ENCODE measurements around the gene RCN2. TPM values are rescaled to one million over a fixed set of nuclear protein-coding genes. Genes with fewer than 3 reads are reported as not detected.

The RCN2 gene
- polyA plus RNA-seq, 5 donors = 172 to 236 (median 213) TPM

DNA sequence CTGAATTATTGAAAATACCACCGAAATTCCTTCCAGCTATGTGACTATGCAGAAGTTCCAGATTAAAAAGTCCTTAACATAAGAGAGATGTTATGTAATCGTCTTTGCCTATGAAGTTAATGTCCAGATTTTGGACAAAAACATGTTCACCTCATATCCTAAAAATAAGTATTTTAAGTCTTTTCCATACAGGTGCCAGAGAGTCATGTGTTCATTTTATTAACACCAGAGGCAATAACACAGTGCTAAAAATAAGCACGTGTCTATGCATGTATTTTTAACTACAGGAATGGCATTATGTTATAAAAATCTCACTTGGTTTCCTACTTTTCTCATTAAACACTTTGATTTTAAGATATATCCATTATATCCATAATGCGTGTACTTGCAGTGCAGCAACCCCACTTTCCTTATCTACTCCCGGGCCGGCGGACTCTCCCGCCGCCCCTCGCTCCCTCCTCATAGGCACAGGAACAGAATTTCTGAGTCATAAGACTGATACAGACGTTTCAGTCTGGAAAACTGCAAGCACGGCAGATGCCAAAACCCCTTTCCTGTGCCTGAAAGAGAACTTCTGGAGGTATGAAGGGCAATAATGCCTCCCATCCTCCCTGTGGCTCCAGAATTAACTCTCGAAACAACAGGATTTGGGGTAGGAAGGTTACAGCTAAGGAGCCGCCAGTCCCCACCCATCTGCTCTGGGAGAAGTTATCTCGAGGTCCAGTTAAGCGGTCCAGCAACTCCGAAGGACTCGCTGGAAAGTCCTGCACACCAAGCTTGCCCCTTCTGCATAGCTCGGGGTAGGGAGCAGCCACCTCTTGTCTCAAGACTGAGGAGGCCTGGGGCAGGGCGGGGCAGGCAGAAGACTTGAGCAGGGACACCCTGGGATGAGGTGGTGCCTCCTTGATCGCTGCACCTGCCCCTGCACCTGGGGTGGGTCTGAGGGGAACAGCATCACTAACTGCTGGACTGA lies 41.1 kb downstream of the RCN2 start:
- DNase-seq = no peak

GRCh38 chr15:76973362-76973743 lies 41.8 kb downstream of the RCN2 start:
- DNase-seq = no peak

DNA sequence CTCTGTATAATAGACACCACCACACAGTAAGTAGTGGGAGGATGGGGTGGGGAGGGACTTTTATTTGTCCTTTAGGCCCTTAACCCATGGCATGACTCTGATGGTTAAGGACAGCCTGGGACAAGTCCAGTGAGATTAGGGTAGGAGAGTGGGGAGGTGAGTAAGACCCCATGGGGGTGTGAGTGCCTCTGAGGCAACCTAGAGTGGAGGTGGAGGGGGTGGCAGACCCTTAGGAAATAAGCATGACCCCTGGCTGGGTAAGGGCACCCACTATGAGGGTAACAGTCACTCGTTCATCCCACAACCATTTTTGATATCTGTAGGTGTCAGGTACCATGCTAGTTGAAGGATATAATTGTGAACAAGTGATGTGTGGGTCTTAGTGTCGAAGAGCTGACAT lies 42.4 kb downstream of the RCN2 start:
- no peak for DNase-seq

GRCh38 chr15:76974456-76975036 lies 43.0 kb downstream of the RCN2 start:
- no peak for DNase-seq

GRCh38 chr15:76976141-76976540 lies 44.6 kb downstream of the RCN2 start:
- DNase-seq = no peak

DNA sequence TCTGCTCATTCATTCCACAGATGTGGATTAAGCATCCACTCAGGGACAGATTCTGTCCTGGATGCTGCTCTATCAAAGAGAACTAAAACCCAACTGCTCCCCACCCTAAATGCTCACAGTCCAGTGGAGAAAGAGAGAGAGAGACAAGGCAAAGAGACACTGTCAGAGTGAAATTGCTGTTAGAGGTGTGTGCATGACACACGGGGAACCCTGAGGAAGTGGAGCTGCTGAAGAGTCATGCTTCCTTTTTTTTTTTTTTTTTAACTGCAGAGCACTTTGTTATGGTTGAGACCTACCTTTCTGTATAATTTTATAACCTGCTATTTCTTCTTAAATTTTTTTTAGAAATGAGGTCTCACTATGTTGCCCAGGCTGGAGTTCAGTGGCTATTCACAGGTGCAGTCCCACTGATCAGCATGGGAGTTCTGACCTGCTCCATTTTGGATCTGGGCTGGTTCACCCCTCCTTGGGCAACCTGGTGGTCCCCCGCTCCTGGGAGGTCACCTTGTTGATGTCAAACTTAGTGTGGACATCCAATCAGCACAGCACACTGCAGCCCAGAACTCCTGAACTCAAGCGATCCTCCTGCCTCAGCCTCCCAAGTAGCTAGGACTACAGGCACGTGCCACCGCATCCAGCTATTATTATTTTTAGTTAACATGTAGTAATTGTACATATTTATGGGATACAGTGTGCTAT lies 45.2 kb downstream of the RCN2 start:
- DNase-seq = no peak

GRCh38 chr15:76978522-76979330 lies 47.2 kb downstream of the RCN2 start:
- DNase-seq = no peak

- no peak for DNase-seq
These were observed 47.9 kb downstream of the RCN2 start for GRCh38 chr15:76979331-76979925.

GRCh38 chr15:76979996-76980520 lies 48.5 kb downstream of the RCN2 start:
- no peak for DNase-seq

DNA sequence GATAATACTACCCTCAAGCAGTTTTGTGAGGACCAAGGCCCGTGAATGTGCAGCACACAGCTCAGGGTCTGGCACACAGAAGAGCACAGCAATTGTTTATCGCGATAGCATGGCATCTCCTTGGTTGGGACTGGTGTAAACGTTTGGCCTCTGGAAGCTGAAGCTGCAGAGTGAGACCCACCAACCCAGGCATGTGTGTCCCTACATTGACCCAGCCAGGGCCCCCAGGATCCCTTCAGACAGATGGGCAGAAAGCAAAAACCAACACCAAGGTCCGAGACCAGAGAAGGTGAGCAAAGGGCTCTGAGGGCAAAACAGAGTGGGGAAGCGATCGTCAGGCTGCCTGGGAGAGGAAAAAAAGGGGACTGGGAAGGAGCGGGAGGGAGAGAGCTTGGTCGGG lies 50.8 kb downstream of the RCN2 start:
- DNase-seq = no peak

DNA sequence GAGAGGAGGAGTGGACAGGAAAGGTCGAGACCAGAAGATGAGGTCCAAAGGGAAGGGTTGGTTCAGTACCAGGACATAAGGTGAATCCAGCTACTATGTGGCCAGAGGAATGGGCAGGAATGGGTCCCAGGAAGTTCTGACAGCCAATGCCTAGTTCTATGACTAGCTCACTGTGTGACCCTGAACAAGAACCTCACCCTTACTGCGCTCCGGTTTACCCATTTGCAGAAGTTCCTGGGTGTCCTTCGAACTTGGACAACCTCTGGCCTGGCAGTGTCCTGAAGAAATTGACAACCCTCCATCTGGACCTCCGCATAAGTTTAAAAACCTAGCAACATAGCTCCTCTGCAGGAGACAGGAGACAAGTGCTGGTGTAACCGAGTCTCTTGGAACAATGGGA lies 51.2 kb downstream of the RCN2 start:
- DNase-seq = no peak

- DNase-seq = no peak
These were observed 52.2 kb downstream of the RCN2 start for GRCh38 chr15:76983590-76984375.

GRCh38 chr15:76986743-76987142 lies 55.2 kb downstream of the RCN2 start:
- DNase-seq = no peak

DNA sequence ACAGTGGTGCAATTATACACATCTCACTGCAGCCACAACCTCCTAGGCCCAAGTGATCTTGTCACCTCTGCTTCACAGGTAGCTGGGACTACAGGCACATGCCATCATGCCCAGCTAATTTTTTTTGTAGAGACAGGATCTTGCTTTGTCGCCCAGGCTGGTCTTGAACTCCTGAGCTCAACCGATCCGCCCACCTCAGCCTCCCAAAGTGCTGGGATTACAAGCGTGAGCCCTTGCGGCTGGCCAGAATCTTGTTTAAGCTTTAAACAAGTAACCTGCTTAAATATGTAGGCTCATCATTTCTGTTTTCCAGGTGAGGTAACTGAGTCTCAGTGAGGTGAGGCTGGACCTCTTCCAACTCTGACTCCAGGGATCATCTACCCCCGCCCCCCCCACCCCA lies 55.7 kb downstream of the RCN2 start:
- no peak for DNase-seq

GRCh38 chr15:76987896-76988860 lies 56.6 kb downstream of the RCN2 start:
- DNase-seq = no peak

GRCh38 chr15:76988867-76989780 lies 57.6 kb downstream of the RCN2 start:
- no peak for DNase-seq

GRCh38 chr15:76991048-76991447 lies 59.5 kb downstream of the RCN2 start:
- DNase-seq = no peak
